Caco-2 (cell line): ENCODE results near the gene C2. TPM values are rescaled to one million over a fixed set of nuclear protein-coding genes. Genes with fewer than 3 reads are reported as not detected.

Source experiments
- BruUV-seq: library from RNA; stranded (reverse); fragments of 400-500 nt; replicated peaks from 2 replicates; lab custom pipeline; 2021; lab: Mats Ljungman, UMichigan
- CTCF ChIA-PET: fragments of 300-600 bp; sonication (Branson Sonifier 250); formaldehyde crosslinking; loops from one replicate; lab custom pipeline; 2022; ENCODE audit warnings: antibody characterized with exemption; lab: Charles Lee
- POLR2A ChIA-PET: fragments of 300-600 bp; sonication (Branson Sonifier 250); formaldehyde crosslinking; loops from one replicate; lab custom pipeline; 2022; ENCODE audit warnings: antibody characterized with exemption; lab: Charles Lee
- DNase-seq, 2 experiments: peaks; one replicate each; pipeline versions ENCODE4 v3.0.0 to v3.0.0-alpha.2; 2020 to 2022
- H3K27me3 ChIP-seq: replicated peaks from 2 replicates; pipeline ENCODE4 v1.6.0; 2011; ENCODE audit warnings: low read length; ENCODE audit not compliant: control insufficient read depth, insufficient read depth
- H3K36me3 ChIP-seq: 2 replicates; pipeline ENCODE4 v1.5.1; 2011; ENCODE audit warnings: low read length; ENCODE audit not compliant: control insufficient read depth, insufficient read depth
- H3K4me1 ChIP-seq: fragments of 250-450 bp; sonication (Bioruptor Pico); 2 replicates; pipeline ENCODE4 v1.5.1; 2020; ENCODE audit warnings: mild to moderate bottlenecking
- H3K4me3 ChIP-seq: 2 replicates; pipeline ENCODE4 v1.5.1; 2011; ENCODE audit warnings: low read depth, mild to moderate bottlenecking, control low read depth, low read length
- H3K9me3 ChIP-seq: fragments of 250-450 bp; sonication (Bioruptor Pico); 2 replicates; pipeline ENCODE4 v1.5.1; 2020; ENCODE audit warnings: mild to moderate bottlenecking, moderate library complexity
- H3K27ac Mint-ChIP-seq: one replicate; pipeline ENCODE4 v1.8.0; 2022; ENCODE audit warnings: mixed read lengths; ENCODE audit not compliant: unreplicated experiment
- H3K27me3 Mint-ChIP-seq: one replicate; pipeline ENCODE4 v1.8.0; 2022; ENCODE audit warnings: mixed read lengths; ENCODE audit not compliant: insufficient read depth, unreplicated experiment
- H3K36me3 Mint-ChIP-seq: one replicate; pipeline ENCODE4 v1.8.0; 2022; ENCODE audit warnings: mild to moderate bottlenecking, mixed read lengths; ENCODE audit not compliant: insufficient read depth, unreplicated experiment
- H3K4me1 Mint-ChIP-seq: one replicate; pipeline ENCODE4 v1.8.0; 2022; ENCODE audit warnings: low read depth, mixed read lengths; ENCODE audit not compliant: unreplicated experiment
- H3K4me3 Mint-ChIP-seq: one replicate; pipeline ENCODE4 v1.8.0; 2022; ENCODE audit warnings: mild to moderate bottlenecking, moderate library complexity, mixed read lengths; ENCODE audit not compliant: unreplicated experiment
- H3K9me3 Mint-ChIP-seq: one replicate; pipeline ENCODE4 v1.8.0; 2022; ENCODE audit warnings: mixed read lengths; ENCODE audit not compliant: unreplicated experiment
- intact Hi-C: fragments of 100-400 bp; cut with micrococcal nuclease; formaldehyde crosslinking; loops from one replicate; pipeline ENCODE4 v1.10.0; 2022; ENCODE audit not compliant: unreplicated experiment
- total RNA-seq: library from RNA; stranded (reverse); gene quantifications from 2 replicates; pipeline ENCODE4 v1.2.3, GENCODE V29; 2022
- TF ChIP-seq, protein P1 (sequence below), 2 experiments: fragments of 200-600 bp in 1 of 2; IDR thresholded peaks; 1 replicate in 1 of 2; 2 replicates in 1 of 2; pipeline versions ENCODE4 v1.5.1 to v1.8.0; 2011 to 2022; ENCODE audit warnings: antibody characterized with exemption in 1 of 2, control low read depth in 1 of 2, inconsistent platforms in 1 of 2, low read depth in 1 of 2, low read length in 1 of 2, mild to moderate bottlenecking in 1 of 2, moderate library complexity in 1 of 2; ENCODE audit not compliant: insufficient read depth in 1 of 2, severe bottlenecking in 1 of 2, unreplicated experiment in 1 of 2

Gene C2
- total RNA-seq, 1 experiment from 2014 or later = 4.8 TPM

DNA sequence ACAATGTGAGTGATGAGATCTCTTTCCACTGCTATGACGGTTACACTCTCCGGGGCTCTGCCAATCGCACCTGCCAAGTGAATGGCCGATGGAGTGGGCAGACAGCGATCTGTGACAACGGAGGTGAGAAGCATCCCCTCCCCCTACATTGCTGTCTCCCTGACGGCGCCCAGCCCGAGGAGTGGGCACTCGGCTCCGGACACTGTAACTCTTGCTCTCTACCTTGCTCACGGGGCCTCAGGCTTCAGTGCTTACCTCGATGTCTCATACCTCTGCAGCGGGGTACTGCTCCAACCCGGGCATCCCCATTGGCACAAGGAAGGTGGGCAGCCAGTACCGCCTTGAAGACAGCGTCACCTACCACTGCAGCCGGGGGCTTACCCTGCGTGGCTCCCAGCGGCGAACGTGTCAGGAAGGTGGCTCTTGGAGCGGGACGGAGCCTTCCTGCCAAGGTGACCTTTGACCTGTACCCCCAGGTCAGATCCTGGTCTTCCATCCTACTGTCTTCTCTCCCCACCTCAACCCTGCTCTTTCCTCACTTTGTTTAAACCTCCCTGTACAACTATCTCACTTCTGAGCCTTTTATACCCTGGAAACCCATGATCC lies 19.7 kb downstream of the C2 start:
- Histone ChIP-seq H3K27me3 (no peaks in the 10 kb centered on the region), H3K4me3 (no peak overlapping the region), H3K9me3 (no peaks in the 10 kb centered on the region), H3K4me1 (peaks cover 32% of the 10 kb centered on the region), H3K36me3 (peaks cover 4% of the 10 kb centered on the region)
- no peak for DNase-seq
- CTCF ChIA-PET = no interaction called here
- POLR2A ChIA-PET = no interaction called here
- Mint-ChIP-seq H3K9me3 (no peaks in the 10 kb centered on the region), H3K4me3 (peak overlapping the region; percentile 58), H3K27ac (peak overlapping the region; percentile 94), H3K36me3 (peaks cover 27% of the 10 kb centered on the region), H3K27me3 (no peaks in the 10 kb centered on the region), H3K4me1 (peaks cover 40% of the 10 kb centered on the region)
- intact Hi-C loops = no loop called here
- TF ChIP-seq, protein P1, sequence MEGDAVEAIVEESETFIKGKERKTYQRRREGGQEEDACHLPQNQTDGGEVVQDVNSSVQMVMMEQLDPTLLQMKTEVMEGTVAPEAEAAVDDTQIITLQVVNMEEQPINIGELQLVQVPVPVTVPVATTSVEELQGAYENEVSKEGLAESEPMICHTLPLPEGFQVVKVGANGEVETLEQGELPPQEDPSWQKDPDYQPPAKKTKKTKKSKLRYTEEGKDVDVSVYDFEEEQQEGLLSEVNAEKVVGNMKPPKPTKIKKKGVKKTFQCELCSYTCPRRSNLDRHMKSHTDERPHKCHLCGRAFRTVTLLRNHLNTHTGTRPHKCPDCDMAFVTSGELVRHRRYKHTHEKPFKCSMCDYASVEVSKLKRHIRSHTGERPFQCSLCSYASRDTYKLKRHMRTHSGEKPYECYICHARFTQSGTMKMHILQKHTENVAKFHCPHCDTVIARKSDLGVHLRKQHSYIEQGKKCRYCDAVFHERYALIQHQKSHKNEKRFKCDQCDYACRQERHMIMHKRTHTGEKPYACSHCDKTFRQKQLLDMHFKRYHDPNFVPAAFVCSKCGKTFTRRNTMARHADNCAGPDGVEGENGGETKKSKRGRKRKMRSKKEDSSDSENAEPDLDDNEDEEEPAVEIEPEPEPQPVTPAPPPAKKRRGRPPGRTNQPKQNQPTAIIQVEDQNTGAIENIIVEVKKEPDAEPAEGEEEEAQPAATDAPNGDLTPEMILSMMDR (IDR thresholded peaks at IDR 0.05; ENCODE audit: insufficient read depth in 1 of 2, low read depth in 1 of 2, low read length in 1 of 2, severe bottlenecking in 1 of 2, unreplicated experiment in 1 of 2) = no peak
- BruUV-seq = no TSS peak

DNA sequence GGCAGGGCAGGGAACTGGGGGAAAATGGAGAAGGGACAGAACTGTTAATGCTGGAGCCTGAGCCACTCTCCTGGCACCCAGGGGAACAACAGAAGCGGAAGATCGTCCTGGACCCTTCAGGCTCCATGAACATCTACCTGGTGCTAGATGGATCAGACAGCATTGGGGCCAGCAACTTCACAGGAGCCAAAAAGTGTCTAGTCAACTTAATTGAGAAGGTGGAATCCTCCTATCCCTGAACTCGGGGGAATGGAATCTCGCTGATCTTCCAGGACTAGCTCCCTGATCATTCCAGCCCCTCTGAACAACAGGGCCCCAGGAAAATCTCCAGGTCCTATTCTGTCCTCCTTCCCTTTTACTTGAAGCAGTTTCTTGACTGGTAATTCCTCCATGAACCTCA lies 20.3 kb downstream of the C2 start:
- CTCF ChIA-PET = no interaction called here
- no peak for DNase-seq
- no peaks in the 10 kb centered on the region for H3K9me3 Mint-ChIP-seq
- BruUV-seq = no TSS peak
- intact Hi-C loops = no loop called here
- POLR2A ChIA-PET = no interaction called here
- H3K27ac Mint-ChIP-seq = peak overlapping the region; percentile 94
- no peak overlapping the region for H3K4me3 Mint-ChIP-seq
- H3K36me3 Mint-ChIP-seq = peaks cover 29% of the 10 kb centered on the region
- Histone ChIP-seq H3K4me3 (no peak overlapping the region), H3K27me3 (no peaks in the 10 kb centered on the region), H3K4me1 (peaks cover 32% of the 10 kb centered on the region), H3K9me3 (no peaks in the 10 kb centered on the region), H3K36me3 (peaks cover 5% of the 10 kb centered on the region)
- peaks cover 37% of the 10 kb centered on the region for H3K4me1 Mint-ChIP-seq
- no peaks in the 10 kb centered on the region for H3K27me3 Mint-ChIP-seq
- TF ChIP-seq, protein P1 (IDR thresholded peaks at IDR 0.05; ENCODE audit: insufficient read depth in 1 of 2, low read depth in 1 of 2, low read length in 1 of 2, severe bottlenecking in 1 of 2, unreplicated experiment in 1 of 2) = no peak

DNA sequence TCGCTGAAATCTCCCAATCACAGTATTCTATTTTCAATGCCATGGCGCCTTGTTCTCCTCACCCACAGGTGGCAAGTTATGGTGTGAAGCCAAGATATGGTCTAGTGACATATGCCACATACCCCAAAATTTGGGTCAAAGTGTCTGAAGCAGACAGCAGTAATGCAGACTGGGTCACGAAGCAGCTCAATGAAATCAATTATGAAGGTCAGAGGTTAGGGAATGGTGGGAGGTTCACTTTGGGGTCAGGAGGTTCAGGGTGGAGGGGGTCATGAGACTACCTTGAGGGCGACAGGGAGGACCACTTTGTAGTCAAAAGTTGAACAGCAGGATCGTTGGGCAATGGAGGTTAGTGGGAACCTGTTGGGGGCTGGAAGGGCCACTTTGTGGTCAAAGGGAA lies 20.8 kb downstream of the C2 start:
- H3K4me1 ChIP-seq = peaks cover 32% of the 10 kb centered on the region
- H3K9me3 Mint-ChIP-seq = no peaks in the 10 kb centered on the region
- H3K27me3 ChIP-seq = no peaks in the 10 kb centered on the region
- TF ChIP-seq, protein P1 (IDR thresholded peaks at IDR 0.05; ENCODE audit: insufficient read depth in 1 of 2, low read depth in 1 of 2, low read length in 1 of 2, severe bottlenecking in 1 of 2, unreplicated experiment in 1 of 2) = no peak
- peak overlapping the region; percentile 94 for H3K27ac Mint-ChIP-seq
- intact Hi-C loops = no loop called here
- no TSS peak for BruUV-seq
- H3K36me3 ChIP-seq = peaks cover 5% of the 10 kb centered on the region
- POLR2A ChIA-PET = no interaction called here
- DNase-seq = no peak
- H3K36me3 Mint-ChIP-seq = peaks cover 34% of the 10 kb centered on the region
- no peaks in the 10 kb centered on the region for H3K9me3 ChIP-seq
- H3K4me3 ChIP-seq = no peak overlapping the region
- H3K27me3 Mint-ChIP-seq = no peaks in the 10 kb centered on the region
- CTCF ChIA-PET = no interaction called here
- H3K4me3 Mint-ChIP-seq = no peak overlapping the region
- peaks cover 41% of the 10 kb centered on the region for H3K4me1 Mint-ChIP-seq
